NOMO-1 treated with DMSO at 0.1 percent for 48 hours (cell line): ENCODE results near the gene LRRC53.
A peak's percentile ranks its signal among the peaks of the same experiment; 100 is the strongest.

Experiments
- DNase-seq: peaks from one replicate; lab custom pipeline; 2025; ENCODE audit not compliant: unreplicated experiment; lab: John Stamatoyannopoulos, UW

The LRRC53 gene

GRCh38 chr1:74512170-74512915 lies at the start of gene LRRC53:
LRRC53 (minus strand) TSS chr1:74512611; CDS start chr1:74483349, 29,262 bp downstream.
- no peak for DNase-seq

GRCh38 chr1:74549932-74550331 lies 37.5 kb upstream of the LRRC53 start:
- DNase-seq = no peak

DNA sequence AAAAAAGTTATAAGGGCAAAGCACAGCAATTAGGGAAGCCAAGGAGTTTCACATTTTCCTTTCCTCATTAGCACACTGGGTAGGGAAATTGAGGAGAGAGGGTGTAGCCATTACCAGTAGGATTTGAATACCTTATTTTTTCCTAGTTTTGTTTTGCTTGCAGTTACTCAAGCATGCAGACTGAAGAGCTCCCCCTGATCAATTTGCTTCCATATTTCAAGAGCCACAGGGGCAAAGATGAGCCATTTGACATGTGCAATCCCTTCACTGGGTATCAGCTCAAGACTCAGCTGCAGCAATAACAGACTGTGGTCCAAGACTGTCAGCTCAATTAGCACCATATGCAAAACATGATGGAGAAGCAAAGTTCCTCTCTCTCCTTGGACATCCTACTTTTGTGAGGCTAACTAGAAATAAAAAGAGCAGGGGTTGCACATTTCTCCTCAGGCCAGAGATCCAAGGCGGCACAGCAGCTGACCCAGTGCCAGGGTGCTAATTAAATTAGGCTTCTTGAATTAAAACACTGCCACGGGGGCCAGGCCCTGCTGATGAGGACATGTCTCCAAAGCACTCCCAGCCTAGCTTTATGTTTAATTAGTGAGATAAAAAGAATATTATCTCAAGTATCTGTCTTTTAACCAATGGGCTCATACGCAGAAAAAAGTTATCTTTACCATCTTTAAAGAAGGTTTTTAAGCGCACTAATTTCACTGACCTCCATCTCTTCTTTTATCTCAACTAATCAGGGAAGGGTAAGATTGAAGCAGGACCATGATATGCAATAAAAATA lies 36.7 kb upstream of the LRRC53 start:
- no peak for DNase-seq

- DNase-seq = no peak
Observed at GRCh38 chr1:74545821-74546220, 33.4 kb upstream of the LRRC53 start.

- no peak for DNase-seq
Observed at GRCh38 chr1:74534241-74534640, 21.8 kb upstream of the LRRC53 start.

GRCh38 chr1:74531796-74532195 lies 19.4 kb upstream of the LRRC53 start:
- no peak for DNase-seq

- DNase-seq = no peak
Observed at GRCh38 chr1:74530892-74531291, 18.5 kb upstream of the LRRC53 start.

GRCh38 chr1:74528123-74528522 lies 15.7 kb upstream of the LRRC53 start:
- DNase-seq = no peak

GRCh38 chr1:74526708-74527107 lies 14.3 kb upstream of the LRRC53 start:
- DNase-seq = no peak

GRCh38 chr1:74523873-74524480 lies 11.6 kb upstream of the LRRC53 start:
- no peak for DNase-seq

GRCh38 chr1:74522148-74522547 lies 9.7 kb upstream of the LRRC53 start:
- no peak for DNase-seq

GRCh38 chr1:74517599-74518051 lies 5.2 kb upstream of the LRRC53 start:
- DNase-seq = no peak

DNA sequence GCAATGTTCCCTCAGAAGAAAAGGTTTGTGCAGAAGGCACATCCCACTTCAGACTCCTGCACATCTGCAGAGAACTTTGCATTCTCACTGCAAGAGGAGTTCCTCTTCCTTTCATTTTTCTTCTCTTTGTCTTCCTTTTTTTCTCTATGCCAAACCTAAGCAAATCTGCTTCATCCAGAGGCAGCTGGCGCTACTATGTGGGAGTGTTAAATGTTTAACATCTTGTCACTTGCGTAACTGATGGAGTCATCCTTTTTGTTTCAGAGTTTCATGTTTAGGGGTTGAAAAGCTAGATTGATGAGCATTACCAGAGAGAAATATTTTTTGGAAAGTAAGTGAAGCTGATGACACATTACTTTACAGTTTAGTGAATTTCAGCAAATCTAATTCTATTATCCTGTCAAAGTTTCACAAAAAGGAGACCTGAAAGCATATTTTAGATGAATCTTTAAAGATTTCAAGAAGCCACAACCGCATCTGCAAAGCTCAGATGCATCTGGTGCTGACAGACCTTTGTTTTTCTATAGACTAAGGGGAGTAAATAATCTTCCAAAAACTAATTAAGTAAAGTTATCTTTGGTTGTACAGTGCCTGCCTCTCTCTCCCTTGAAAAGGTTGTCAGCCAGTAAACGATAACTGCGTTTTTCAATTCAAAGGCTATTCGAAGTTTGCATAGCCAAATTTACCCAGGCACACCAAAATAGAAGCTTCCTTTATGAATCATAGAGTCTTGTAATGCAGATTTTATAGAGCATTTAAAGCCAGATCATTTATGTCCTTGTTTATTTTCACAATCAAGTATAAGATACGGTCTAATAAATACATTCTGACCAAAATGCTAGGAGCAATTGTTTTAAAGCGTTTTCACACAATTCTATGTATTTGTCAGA lies 1.2 kb upstream of the LRRC53 start:
- no peak for DNase-seq

GRCh38 chr1:74508449-74508848 lies 4.0 kb downstream of the LRRC53 start:
- DNase-seq = no peak

- DNase-seq = no peak
Observed at GRCh38 chr1:74505928-74506710, 6.3 kb downstream of the LRRC53 start.

DNA sequence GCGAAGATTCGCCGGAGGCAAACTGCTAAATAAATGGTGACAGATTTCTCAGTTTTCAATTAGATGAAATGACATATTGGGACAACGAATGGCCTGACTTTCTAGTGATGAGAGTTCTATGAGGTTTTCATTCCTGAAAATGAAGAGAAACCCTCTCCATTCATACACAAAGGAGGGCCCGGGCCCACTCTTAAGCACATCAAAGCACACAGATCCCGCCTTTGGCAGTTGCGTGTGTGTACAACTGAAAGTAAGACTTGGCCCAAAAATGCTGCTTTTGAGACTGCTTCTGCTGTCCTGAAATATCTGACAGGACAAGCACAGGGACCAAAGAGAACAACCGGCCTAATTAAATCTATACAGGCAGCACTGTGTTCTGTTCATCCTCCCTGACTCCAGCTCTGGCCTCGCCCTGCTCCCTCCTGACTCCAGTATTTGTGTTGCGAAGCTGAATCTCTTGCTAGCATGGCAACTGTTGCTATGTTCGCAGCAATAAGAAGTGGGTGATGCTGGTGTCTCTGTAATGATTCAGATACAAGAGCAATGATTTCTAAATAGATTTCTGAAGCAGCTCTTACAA lies 7.4 kb downstream of the LRRC53 start:
- DNase-seq = no peak

DNA sequence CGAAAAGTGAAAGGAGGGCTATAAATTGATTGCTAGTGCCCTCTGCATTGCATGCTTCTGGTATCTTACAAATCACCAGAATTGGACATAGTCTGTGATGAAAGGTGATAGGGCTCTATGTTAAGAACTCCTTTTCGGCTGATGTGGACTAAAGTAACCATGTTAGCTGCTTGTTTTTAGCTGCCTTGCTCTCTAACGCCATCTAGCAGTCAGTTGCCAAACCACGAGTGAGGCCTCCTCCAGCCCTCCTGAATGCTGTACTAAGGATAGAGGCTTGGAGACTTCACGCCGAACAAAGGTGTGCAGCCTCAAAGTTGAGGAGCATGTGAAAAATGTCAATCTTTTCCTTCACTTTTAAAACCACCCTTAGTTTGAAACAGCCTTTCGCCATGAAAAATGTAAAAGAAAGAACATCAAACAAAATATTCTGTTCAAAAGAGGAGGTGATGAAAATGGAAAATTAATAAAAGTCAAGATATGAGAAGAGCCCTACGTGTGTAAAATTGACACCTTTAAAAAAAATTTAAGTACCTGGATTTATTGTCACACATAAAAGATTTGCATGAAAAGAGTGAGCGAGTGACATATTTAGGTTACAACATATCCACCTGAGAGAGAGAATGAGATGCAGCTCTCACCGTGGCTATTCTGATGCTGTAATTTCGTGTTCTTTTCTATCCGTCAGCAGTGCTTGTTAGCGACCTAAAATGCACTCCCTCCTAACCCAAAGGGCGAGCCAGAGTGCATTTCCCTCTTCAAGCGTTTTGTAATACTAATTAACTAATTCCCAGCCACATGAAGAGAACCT lies 8.1 kb downstream of the LRRC53 start:
- peak; percentile 42 for DNase-seq

DNA sequence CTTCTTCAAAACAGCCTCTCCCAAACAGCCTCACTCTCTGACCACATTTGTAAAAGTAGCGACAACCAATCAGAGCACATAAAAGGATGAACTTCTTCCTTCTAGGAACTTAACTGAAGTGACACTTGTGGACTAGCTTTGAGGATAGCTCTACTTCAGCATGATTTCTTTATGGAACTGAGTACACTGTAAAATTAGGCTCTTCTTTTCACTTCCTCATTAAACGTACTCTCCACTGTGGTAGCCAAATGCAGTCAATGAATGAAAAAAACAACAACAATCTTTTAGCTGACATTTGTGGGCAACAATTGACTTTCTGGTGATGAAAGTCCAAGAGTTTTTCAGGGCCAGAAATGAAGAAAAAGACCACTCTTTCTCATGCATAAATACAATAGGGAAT lies 9.6 kb downstream of the LRRC53 start:
- peak; percentile 2 for DNase-seq

DNA sequence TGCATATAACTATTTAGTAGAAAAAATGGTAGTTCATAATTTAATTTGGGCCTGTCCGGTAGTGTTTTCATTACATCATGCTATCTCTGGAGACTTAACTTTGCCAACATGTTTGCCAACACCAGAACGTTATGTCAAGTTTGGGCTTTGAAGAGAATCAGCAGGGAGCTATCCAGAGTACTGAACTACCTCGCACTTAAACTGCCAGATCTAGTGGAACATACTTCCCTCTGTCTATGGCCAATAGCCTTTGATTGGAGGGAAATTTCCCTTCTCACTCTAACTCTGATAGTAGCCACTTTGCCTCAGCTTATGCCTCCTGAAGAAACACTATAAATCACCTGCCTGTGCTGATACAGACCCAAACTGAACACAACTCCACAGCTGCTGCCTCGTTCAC lies 10.0 kb downstream of the LRRC53 start:
- peak; percentile 3 for DNase-seq
